Stimulated activated CD8-positive, alpha-beta memory T cell treated with anti-CD3 and anti-CD28 coated beads, Interleukin-4, amount 100 ng/mL, for 48 hours (primary cell): ENCODE measurements around the gene NOP9.
"Not testable (repeated sequence)": the region's sequence is repeated elsewhere in the genome, so short reads cannot be mapped to it uniquely, and the experiment has no call there.

Experiments
- DNase-seq: peaks from one replicate; pipeline ENCODE4 v3.0.0-alpha.2; 2020

The NOP9 gene

GRCh38 chr14:24330973-24331674 lies 31.5 kb downstream of the NOP9 start:
- DNase-seq, result no peak

- DNase-seq, result no peak
These were observed 32.1 kb downstream of the NOP9 start for GRCh38 chr14:24331731-24332267.

DNA sequence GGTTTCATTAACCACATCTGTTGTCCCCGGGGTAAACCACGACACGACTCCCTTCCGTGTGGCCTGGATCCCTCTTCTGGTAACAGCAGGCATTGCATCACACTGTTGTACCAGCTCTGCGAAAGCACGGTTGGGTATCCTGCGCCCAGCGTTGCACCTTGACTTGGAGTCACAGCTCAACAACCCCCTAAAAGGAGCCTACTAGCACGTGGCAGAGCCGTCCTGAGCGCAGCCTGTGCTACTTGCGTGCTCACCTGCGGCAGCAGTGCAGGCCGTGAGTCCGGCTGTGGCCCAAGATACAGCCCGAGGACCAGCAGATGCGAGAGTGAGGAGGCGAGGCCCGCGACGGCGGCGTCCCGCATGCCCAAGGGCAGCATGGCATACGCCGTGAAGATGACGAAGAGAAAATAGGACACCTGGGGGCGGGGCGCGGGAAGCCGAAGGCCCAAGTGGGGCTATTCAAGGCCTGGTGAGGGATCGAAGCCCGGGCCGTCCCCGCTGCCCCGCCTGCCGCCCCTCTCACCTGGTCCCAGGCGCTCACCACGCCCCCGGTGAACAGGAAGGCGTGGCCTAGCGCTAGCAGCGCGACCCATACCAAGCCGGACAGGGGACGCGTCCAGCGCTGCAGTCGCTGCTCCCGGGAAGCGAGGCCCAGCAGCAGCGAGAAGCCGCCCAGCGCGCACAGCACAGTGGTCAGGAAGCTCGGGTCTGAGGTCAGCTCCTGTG lies 32.8 kb downstream of the NOP9 start:
- DNase-seq, result peak; percentile 83

DNA sequence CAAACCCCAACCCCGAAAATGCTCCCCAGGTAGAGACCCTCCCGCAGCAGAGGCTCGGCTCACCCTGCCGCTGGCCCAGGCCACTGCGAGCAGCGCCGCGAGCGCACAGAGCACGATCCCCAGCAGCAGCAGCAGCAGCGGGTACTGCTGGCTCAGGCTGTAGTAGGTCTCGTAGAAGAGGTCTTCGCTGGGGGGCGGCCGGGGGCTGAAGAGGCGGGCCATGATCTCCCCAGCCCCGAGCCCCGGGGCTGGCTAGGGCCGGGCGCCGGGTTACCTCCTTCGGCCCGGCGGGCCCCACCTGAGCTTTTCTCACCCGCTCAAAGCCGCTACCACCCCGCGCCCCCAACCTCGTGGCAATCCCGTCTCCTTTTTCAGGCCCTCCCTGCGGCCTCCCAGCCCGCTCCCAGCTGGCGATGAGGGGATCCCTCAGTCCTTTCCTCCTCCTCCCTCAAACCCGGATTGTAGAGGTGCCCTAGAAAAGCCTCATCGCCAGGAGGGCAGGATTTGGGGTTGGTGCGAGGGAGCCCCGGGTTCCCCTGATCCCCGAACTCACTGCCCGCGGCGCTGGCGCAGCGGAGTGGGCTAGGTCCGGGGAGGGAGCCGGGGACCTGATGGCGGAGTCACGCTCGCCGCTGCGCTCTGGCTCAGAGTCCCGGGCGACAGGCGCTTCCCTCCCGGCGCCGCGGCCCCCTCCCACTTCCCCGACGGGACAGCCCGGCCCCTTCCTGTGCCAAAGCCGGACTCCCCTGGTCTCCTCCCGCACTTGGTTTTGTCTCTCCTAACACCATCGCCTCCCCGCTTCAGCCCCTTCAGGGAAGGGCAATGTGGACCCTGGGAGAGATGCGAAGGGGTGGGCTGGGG lies 35.0 kb downstream of the NOP9 start, which contains the start of gene ADCY4:
Gene ADCY4, minus strand, starts transcription at position 641 of the 861 bp plus-strand sequence. Its CDS starts 419 bp downstream, at position 222.
- DNase-seq, result no peak

- no peak for DNase-seq
These were observed 36.0 kb downstream of the NOP9 start for GRCh38 chr14:24335461-24336171.

- DNase-seq, result no peak
These were observed 37.6 kb downstream of the NOP9 start for GRCh38 chr14:24337144-24337823.

DNA sequence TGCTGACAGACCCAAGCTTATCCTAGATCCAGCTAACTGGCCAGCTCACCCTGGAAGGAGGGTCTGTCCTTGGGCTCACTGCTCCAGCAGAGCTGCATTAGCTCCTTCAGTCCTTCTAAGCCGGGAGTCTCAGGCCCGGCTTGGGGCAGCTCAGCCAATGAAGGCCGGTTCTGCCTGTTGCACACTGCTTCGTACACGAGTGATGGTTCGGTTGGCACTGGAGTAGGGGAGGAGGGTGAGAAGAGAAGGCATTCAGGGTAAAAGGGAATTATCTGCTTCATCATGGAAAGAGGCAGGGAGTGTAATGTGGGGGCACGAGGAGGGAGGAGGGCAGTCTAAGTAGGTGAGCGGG lies 38.1 kb downstream of the NOP9 start:
- no peak for DNase-seq

DNA sequence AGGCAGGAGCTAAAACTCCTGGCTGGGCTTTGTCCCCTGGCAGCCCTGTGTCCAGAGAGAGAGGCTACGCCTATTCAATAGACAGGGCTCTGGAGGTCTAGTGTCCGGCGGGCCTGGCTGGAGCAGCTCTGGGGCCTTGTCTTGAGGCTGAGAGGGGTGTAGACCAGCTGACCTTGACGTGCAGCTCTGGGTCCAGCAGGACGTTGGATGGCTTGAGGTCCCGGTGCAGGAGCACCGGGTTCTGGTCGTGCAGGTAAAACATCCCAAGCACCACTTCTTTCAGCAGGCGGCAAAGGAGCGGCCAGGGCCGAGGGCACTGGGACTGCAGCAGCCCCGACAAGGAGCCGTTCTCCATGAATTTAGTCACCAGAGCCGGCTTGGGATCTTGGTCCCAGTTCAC lies 39.2 kb downstream of the NOP9 start:
- DNase-seq, result no peak

GRCh38 chr14:24339284-24340151 lies 39.9 kb downstream of the NOP9 start, which contains the start of gene RIPK3:
TSS of gene RIPK3 (minus strand) at chr14:24339991. CDS start at chr14:24339826, 165 bp downstream.
- peak; percentile 77 for DNase-seq

GRCh38 chr14:24340606-24341005 lies 41.0 kb downstream of the NOP9 start:
- DNase-seq, result no peak

DNA sequence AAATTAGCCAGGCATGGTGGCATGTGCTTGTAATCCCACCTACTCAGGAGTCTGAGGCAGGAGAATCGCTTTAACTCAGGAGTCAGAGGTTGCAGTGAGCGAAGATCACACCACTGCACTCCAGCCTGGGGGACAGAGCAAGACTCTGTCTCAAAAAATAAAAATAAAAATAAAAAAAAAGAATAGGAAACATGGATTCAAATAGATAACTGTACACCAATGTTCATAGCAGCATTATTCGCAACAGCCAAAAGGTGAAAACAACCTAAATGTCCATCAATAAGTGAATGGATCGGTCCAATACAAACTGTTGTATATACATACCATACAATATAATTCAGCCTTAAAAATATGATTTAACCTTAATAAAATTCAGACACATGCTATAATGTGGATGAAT lies 43.2 kb downstream of the NOP9 start:
- no peak for DNase-seq

DNA sequence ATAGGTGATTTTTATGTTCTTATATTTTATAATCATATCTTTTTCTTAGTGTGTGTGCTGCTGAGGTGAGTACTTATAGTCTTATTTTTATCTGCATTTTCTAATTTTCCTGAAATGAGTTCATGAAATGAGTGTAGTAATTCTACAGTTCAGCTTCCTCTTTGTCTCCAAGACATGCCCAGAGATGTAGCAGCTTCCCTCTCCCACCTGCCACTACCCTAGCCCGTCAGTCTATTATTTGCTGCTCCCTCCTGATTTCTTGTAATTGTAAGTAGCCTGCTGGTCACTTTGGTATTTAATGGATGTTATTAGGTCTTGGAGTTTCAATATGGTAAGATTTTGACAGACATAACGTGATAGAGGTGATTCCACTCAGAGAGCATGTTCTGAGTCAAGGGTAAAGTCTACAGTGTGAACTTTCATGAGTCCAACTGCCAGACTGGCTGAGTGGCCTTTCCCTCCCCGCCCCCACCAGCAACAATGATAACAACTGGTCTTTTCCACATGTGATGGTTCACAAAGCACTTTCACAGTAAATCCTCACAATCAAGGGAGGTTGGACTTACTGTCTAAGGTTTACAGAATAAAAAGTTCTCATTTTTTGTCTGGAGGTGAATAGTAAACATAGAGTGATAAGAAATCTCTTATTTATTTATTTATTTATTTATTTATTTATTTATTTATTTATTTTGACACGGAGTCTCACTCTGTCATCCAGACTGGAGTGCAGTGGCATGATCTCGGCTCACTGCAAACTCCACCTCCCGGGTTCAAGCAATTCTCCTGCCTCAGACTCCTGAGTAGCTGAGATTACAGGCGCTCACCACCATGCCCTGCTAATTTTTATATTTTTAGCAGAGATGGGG lies 44.4 kb downstream of the NOP9 start:
- DNase-seq, result no peak

- no peak for DNase-seq
These were observed 47.5 kb downstream of the NOP9 start for GRCh38 chr14:24347134-24347533.

- DNase-seq, result no peak
These were observed 48.5 kb downstream of the NOP9 start for GRCh38 chr14:24348186-24348585.

DNA sequence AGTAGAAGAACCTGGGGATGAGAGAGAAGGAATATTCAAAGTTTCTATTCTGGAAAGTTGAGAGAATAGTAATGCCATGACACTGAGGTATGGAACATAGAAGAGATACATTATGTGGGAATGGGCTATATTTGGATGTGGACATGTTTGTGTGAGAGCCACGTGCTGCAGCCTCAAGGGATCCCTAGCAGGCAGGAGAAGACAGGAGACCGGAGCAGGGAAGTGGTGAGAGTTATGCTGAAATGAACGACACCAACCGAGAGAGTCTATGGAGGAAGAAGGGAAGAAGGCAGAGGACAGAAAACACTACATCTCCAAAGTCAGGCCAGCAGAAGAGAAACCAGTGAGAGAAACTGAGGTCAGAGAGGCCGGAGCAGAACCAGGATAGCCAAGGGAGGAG lies 50.1 kb downstream of the NOP9 start:
- no peak for DNase-seq

DNA sequence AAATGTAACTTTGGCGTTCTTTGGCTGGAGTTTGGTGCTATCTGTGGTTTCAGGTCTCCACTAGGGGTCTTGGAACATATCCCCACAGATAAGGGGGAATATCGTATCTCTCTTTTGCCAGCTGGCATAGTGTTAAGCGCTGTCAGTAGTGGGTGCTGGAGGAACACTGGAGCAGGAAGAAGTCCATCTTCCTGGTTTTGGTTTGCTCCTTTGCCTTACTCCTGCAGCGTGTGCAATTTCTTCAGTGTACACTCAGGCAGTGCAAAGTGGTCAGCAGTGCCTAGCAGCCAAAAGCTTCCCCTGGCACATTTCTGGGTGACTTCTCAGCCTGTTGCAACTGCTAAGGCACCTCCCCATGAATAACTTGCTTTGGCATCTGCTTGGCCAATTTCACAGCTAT lies 51.9 kb downstream of the NOP9 start:
- no peak for DNase-seq

DNA sequence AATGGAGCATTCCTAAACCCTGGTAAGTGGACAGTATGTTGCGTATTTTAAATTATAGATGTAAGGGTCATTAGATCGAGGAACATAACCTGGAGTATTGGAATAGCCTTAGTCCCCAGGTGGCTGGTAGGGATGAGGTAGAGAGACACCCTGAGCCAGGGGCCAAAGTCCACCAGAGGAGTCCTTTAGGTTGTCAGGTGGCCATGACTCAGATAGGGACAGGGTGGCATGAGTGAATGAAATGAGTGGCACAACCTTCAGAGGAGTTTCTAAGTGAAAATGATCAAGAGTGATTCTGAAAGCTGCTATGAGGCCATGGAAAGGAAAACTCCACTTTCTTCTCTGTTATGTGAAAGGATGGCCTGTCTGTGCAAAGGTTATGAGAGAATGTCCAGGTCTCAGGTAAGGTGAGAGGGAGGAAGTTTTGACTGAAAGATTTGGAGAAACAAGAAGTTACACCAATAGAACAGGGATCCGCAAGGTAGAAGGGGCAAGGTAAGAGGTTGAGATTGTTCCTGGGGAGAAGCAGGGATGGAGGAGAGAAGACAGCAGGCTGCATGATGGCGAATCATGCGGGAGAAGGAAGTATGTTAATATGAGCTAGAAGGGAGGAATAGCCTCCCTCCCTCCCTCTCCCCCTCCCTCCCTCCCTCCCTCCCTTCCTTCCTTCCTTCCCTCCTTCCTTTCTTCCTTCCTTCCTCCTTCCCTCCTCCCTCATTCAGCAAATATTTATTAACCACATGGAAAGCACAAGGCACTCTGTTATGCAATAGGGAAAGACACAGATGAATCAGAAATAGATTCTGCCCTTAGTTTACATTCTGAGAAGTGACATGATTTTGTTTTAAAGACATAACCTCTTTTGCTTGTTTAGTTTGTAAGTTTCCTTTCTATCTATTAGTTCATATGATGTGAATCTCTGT lies 54.2 kb downstream of the NOP9 start:
- DNase-seq, result no peak

- not testable (repeated sequence) for DNase-seq
These were observed 54.8 kb downstream of the NOP9 start for GRCh38 chr14:24354482-24354825.

GRCh38 chr14:24355009-24355408 lies 55.4 kb downstream of the NOP9 start:
- DNase-seq, result no peak
